ENCODE measurements around the gene GRIK5.

- TF ChIP-seq CTCF (IDR thresholded peaks at IDR 0.05; ENCODE audit: low read length) (peak; percentile 83), EZH2 (IDR thresholded peaks at IDR 0.05; ENCODE audit: borderline replicate concordance, low read length) (no peak)
These were observed 22.3 kb upstream of the GRIK5 start for GRCh38 chr19:42092350-42092749.

All from OCI-LY1 (cell line).